SK-N-SH (cell line): ENCODE data around the gene ZNF664.

Experiments used
- CTCF ChIP-seq: fragments of 200-600 bp; sonication (generic); IDR thresholded peaks from 2 replicates; pipeline ENCODE4 v1.6.1; 2017; ENCODE audit warnings: antibody characterized with exemption, mild to moderate bottlenecking, moderate library complexity
- EP300 ChIP-seq, 2 experiments: IDR thresholded peaks; 2 replicates each; pipeline versions ENCODE4 v1.4.0 to v1.6.1; 2012; ENCODE audit warnings: borderline replicate concordance in 1 of 2, low read depth in 1 of 2, low read length in 1 of 2
- EZH2phosphoT487 ChIP-seq: fragments of 200-600 bp; sonication (generic); IDR thresholded peaks from 2 replicates; pipeline ENCODE4 v1.6.1; 2017; ENCODE audit warnings: low read depth, mixed run types, mild to moderate bottlenecking, antibody characterized with exemption, moderate library complexity, borderline replicate concordance
- JUND ChIP-seq: IDR thresholded peaks from 2 replicates; pipeline ENCODE4 v1.4.0; 2012
- POLR2AphosphoS5 ChIP-seq: IDR thresholded peaks from 2 replicates; pipeline ENCODE4 v1.6.1; 2012; ENCODE audit warnings: low read depth, low read length
- TAF1 ChIP-seq: IDR thresholded peaks from 2 replicates; pipeline ENCODE4 v1.6.1; 2012; ENCODE audit warnings: low read depth, mild to moderate bottlenecking, low read length, moderate library complexity, borderline replicate concordance

GRCh38 chr12:123972457-123973401 is at the start of gene ZNF664, which contains the start of gene CCDC92:
- TF ChIP-seq POLR2AphosphoS5 (peak; percentile 34), CTCF (no peak), JUND (no peak), EZH2phosphoT487 (no peak), TAF1 (0 out of 2 replicates have a peak, but pooled peaks have one; percentile 24), EP300 (IDR thresholded peaks at IDR 0.05; ENCODE audit: borderline replicate concordance in 1 of 2, low read depth in 1 of 2, low read length in 1 of 2) (no peak)
